NCI-H187 (cell line): ENCODE results near the gene CTXND1.

Source experiments
- DNase-seq, 2 experiments: peaks; one replicate each; lab custom pipeline; 2025; lab: John Stamatoyannopoulos, UW

CTXND1 gene

DNA sequence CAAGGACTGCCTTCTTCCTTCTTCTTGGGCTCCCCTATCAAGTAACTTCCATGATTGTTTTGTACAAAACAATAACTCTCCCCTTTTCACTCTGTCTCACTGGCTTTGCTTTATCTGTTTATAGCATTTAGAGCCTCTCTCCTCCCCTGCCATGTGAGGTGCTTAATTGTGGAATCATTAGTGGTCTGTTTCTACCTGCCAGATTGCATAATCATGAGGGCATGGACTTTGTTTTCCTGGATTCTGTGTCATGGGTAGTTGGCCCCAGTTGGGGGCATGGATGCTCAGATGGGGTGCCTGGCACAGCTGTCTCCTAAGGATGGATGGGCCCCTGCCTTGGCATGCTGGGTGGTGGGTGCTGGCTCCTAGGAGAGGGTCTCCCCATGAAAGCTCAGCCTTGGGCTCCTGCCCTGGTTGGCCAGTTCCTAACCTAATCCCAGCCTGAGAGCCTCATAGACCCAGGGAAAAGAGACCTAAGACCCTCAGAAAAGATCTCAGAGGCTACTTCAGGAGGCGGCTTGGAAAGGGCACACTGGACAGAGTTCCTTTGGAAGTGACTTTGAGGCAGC, 8.0 kb upstream of the CTXND1 start:
- DNase-seq, result no peak

DNA sequence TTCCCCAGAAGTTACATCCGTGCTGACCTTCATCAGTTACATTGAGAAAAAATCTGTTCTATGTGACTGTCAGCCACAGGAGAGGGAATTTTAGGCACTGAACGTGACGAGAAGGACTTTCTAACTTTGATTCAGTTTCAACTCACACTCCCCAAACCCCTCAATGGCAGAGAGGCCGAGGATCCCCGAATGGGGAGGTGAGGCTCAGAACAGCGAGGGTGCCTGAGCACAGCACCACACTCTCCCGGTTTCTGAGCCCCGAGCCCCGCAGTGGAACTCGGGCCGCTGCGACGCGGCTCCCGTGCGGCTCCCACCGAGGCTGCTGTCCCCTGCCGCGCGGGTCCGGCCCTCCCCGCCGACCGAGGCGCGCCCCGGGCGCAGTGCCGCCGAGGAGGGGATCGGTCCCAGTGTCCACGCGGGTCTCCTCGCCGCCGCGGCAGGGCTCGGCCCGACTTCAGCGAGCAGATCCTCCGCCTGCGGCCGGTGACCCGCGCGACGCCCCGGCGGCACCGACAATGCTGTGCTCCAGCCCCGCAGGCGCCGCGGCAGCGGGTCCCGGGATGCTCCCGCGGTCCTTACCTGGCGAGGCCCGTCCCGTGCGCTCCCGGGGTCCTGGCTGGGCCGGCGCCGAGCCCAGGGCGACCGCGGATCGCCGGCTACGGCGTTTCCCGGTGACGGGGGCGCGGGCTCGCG, 439 bp downstream of the CTXND1 start:
- no peak for DNase-seq

DNA sequence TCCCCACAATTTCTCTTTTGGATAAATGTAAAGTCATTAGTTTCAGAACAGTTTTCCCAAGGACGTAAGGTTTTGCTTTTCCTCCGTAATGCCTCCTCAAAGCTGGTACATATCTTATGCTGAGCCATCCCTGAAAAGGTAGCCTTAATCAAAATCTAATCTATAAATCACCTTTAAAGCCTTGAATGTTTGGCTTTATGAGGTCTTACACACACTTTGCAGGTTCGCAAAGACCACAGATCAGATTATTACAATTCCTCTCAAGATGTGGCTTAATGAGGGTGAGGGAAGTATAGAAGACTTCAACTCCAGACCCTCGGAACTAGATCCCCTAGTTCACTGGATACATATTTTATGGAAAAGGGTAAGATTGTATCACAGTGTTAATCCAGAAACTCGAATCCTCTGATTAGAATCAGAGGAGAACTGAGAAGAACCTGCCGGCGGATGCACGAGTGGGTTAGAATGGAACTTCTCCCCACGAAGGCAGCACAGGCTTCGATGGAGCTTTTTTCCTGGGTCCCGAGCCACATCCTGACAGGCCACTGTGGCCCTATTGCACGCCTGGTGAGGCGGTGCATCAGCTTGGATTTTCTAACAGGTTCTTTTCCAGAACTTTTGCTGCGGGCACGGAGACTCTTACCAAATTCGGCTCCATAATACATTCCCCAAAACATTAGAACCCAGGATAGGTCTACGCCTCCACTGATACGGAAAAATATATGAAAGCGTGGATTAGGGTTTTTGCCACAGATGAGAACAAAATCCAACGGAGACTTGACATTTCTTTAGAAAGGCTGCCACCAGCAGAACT, 1.2 kb downstream of the CTXND1 start:
- no peak for DNase-seq

DNA sequence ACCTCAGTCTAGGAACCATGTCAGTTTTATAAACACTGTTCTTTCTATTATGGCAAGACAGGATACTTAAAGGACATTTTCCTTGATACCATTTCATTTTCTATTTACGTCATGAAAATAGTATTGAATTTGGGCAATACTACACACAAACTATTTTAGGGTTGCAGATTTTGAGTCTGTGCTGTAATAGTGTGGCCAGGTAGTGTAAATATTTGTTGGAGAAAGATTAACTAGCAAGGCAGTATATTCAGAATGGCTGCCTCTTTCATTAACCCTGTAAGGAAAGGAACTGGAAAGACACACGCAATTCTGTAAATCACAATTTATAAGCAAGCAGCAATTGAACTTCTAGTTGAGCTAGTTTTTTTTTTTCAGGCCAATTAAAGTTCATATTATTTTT, 2.0 kb downstream of the CTXND1 start:
- DNase-seq, result no peak

DNA sequence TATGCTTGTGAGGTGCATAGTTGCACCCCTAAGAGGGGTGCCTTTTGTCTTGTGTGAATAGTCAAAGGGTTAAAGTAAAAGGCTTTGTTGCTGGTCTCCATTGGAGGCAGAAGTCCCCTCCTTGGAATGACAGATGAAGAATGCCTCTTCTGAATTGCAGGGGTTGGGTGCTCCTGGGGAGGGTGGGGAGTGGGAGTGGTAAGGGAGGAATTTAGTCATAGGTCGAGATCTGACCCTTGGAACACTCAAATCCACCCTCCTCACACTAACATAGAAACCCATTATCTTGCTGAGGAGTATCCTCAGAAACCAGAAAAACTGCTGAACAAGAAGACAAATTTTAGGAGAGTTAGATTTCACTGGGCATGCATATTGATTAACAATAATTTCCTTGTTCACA, 4.7 kb downstream of the CTXND1 start:
- no peak for DNase-seq

DNA sequence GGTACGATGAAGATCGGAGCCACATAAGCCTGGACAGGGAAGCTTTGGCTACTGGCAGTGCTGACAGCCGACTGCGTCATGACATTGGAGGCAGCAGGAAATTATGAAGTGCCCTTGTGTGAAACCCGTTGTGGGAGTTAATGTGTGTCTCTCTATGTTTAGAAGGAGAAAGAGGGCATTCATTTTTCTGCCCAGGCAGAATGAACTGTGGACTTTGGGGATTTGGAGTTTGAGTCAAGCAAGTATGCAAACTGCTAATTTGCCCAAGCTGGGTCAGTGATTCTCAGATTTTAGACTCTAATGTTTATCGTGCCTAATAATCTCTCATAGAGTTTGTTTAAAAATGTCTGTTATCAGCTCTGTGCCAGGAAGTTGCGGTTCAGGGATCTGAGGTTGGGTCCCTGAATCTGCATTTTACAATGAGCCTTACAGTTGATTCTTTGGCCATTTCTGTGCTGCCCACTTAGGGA, 5.6 kb downstream of the CTXND1 start:
- DNase-seq, result no peak

DNA sequence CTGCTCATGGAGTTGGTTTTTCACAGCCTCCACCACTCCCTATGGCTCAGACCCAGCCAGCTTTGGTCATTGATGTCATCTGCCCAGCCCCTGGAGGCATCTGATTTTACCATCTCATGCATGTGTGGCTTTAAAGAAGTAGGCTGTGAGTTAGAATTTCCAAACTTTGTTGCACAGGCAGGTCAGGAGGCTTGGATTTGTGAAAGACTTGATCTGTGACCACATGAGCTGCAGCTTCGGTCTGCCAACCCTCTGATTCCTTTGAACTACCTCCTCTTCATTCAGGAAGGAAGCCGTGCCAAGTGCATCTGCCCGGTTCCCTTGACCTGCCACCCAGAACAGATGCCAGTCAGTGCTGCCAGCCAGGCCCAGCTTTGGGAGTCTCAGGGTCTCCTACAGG, 9.2 kb downstream of the CTXND1 start:
- no peak for DNase-seq

DNA sequence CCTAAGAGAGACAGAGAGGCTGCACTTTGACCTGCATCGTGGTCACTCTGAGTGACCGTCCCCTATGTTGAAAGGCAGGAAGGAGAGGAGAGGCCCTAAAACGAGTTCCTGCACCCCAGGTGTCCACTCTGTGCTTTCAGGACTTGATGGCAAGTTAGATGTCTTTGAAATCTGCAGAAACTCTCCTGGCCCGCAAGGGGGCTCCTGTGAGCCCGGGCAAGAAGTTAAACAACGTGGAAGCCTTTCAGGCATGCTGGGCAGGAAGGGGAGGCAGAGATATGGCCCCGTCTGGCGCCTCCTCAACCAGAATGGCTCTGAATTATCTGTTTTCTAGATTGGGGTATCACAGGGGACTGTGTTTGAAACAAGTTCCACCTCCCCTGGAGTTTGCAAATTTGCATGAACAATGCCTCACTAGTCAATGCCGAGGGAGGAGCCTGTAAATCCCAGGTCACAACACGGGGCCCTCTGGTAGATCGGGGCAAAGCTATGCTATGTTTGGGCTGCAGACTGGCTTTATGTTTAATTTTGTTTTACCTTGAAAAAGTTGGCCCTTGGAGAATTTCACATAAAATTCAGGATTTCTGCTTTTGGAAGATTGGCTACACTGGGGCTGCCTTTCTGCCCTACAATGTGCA, 9.8 kb downstream of the CTXND1 start:
- no peak for DNase-seq

DNA sequence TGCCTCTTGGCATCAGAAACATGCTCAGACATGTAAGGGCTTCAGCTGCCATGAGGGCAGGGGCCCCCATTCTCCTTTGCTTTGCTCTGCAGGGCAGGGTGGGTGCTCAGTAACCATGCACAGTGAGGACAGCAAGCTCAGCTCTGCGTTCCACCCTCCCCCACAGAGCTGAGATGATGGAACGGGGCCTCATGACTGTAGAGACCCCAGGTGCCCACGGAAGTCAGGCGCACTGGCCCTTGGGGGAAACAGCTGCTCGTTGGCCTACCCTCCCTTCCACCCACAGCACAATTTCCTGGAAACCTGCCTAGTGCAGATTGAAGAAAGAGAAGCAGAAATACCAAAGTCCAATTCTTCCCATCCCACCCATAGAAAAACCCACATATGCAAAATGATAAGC, 10.5 kb downstream of the CTXND1 start:
- DNase-seq, result no peak

DNA sequence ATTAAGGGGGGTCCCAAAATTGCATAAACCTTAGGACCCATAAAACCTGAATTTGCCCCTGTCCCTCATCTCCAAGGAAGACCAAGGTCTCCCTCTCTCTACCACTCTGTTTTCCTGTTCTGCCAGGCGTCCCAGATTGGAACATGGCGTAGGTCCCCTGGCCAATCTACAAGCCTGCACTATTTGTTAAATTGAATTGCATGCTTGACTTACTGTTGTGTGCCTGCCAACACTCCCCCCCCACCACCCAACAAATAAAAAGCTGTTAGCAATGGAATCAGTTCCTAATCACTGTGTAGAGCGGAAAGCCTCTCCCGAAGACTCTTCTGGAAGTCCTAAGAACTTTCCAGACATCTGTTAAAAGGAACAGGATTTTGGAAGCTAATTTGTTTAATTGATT, 11.7 kb downstream of the CTXND1 start:
- DNase-seq, result no peak

DNA sequence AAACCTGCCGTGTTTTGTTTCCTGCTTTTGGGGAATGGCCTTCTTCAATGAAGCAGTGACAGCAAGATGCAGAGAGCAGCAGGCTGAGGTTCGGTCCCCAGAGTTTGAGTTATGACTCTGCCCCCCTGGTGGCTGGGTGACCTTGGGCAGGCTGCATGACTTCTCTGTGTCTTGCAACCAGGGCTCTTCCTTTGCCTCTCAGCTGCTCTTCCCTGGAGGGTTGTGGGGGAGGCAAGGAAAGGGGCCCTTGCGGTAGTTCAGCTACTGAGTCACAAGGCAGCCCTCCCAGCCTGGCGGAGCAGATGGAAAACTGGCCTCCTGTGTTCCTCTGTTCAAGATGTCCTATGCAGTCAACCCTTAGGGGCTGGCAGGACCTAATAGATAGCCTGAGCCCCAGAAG, 17.1 kb downstream of the CTXND1 start:
- no peak for DNase-seq

DNA sequence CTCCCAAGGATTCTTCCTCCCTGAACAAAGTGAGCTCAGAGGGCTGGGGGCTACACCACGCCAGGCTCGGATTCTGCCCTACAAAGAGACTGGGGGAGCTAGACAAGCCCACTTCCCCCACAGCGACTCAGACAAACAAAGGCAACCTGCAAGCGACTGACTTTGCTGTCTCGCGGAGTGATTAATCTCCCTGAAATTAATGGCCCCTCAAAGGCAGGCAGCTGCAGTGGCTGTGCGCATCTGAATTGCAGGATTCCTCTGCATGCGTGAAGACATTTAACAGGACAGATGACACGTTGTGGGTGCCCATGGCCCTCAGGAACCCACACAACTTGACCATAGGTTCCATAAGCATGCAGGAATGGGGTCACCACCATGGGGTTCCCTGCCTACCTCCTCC, 18.4 kb downstream of the CTXND1 start:
- DNase-seq, result no peak

DNA sequence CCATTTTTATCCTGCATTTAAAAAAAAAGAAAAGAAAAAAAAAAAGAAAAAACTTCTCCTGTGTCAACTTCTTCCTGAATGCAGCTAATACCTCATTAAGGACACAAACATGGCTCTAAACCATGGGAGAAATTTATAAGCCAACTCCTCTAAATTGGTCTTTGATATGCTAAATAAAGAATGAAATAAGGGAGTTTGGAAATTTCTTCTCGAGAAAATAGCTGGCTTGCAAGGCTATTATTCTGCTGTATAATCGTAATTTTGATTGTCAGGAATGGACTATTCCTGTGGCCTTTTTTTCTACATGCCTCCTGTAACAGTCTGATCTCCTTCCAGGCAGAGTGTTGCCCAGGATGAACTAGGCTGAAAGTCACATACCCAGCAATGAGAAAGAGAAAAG, 20.6 kb downstream of the CTXND1 start:
- no peak for DNase-seq

DNA sequence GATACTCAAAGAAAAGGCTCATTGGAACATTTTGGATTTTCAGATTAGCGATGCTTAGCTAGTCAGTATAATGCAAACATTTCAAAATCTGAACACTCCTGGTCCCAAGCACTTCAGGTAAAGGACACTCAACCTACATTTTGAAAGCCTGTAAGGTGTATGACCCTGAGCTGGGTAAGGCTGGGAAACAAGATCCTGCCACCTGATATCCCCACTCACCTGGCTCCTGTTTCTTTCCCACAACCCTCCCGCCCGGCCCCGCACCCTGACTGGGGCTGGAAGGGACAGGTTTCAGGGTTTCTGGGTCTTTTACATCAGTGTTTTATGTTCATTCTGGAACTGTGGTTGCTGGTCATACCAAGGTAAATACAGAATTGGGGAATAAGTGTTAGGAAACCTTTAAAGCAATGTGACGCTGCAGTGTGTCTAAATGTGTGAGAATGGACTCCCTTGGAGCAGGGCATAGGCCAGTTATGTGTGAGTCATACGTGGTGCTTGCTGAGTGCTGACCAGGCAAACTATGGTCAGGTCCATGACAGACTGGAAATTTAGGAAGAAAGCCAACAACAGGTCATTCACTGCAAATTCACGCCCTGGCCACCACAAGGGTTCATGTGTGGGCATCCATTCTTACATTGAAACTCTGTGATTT, 22.9 kb downstream of the CTXND1 start:
- no peak for DNase-seq

DNA sequence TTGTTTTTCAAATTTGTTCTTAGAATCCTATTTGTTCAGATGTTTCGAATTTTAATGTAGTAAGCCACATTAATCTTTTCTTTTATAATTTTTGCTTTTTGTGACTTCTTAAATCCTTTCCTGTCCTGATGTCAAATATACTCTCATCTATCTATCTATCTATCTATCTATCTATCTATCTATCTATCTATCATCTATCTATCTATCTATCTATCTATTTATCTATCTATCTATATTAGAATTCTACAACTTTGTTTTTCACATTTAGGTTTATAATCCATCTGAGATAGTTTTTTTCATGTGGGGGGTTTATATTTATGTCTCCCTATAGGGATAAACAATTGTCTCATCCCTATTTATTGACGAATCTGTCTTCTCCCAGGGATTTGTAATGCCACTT, 32.1 kb downstream of the CTXND1 start:
- no peak for DNase-seq

DNA sequence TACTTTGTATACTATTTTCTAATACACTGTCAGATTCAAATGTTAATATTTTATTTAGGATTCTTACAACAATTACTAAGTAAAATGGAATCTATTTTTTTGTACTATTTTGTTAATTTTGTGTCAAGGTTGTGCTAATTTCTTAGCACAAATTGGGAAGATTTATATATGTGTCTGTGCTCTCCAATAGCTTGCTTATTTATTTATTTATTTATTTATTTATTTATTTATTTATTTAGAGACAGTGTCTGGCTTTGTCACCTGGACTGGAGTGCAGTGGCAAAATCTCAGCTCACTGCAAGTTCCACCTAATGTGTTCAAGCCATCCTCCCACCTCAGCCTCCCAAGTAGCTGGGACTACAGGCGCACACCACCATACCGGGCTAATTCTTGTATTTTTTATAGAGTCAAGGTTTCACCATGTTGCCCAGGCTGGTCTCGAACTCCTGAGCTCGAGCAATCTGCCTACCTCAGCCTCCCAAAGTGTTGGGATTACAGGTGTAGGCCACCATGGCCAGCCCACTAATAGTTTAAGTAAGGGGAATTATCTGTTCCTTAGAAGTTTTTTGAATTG, 34.6 kb downstream of the CTXND1 start:
- no peak for DNase-seq

DNA sequence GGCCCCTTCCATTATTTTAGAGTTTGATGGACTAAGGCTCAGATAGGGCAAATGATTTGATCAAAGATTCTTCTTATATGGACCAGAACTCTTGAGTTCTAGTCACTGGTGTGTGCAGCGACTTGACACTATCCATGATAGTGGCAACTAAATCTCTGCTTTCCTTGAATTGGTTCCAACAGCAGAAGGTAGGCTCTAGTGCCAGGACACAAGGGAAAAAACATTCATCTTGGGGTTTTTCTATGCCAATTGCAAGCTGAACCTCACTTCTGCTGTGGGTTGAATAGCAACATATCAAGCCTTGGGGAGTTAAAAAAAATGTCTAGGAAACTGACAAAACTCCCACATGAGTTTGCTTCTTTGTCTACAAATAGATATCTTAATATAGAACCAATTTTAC, 35.1 kb downstream of the CTXND1 start:
- no peak for DNase-seq

DNA sequence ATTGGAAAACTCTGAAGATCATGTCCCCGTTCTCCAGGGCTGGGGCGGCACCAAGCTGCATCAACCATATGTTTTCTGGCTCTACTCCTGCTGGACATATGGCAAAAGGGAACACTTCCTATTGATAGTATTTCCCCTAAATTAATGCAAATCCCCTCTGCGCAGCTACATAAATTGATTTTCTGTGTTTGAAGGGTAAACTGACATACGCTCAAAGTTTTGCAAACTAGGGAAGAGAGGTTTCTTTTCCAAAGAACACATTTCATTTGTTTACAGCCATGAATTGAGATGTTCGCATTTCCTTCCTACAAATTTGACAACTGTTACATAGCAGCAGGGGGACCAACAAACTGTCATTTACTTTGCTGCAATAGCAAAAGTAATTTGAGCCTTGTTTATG, 35.9 kb downstream of the CTXND1 start:
- no peak for DNase-seq

DNA sequence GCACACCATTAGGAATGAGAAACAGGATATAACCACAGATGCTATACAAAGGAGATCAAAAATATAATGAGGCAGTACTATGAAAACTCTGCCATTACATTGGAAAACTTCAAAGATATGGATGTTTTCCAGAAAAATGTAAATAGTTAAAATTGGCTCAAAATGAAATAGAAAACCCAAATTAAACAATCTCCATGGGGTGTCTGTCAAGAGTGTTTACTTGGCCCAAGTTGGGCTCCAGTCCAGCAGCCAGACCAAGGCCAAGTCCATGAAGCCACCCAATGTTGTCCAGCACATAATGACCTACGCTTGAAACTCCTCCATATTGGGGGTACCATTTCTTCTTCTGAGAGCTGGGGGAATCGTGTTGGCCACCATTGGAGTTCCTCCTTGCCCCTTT, 37.1 kb downstream of the CTXND1 start:
- DNase-seq, result no peak

DNA sequence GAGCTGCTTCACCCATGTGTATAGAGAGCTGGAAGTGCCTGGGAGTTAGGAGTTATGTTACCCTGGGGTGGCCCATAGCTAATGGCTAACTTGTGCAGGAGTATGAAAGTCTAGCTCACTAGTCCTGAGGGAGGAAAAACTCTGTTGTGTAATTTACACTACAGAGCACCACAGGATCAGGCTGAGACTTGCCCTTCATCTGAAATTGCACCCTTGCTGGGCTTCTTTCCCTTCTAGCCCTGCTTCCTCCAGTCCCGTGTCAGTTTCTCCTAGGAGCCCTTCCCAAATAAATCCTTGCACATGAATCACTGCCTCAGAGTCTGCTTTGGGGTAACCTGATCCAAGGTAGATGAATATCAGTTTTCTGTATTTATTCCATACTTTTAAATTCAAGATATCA, 40.0 kb downstream of the CTXND1 start:
- no peak for DNase-seq

DNA sequence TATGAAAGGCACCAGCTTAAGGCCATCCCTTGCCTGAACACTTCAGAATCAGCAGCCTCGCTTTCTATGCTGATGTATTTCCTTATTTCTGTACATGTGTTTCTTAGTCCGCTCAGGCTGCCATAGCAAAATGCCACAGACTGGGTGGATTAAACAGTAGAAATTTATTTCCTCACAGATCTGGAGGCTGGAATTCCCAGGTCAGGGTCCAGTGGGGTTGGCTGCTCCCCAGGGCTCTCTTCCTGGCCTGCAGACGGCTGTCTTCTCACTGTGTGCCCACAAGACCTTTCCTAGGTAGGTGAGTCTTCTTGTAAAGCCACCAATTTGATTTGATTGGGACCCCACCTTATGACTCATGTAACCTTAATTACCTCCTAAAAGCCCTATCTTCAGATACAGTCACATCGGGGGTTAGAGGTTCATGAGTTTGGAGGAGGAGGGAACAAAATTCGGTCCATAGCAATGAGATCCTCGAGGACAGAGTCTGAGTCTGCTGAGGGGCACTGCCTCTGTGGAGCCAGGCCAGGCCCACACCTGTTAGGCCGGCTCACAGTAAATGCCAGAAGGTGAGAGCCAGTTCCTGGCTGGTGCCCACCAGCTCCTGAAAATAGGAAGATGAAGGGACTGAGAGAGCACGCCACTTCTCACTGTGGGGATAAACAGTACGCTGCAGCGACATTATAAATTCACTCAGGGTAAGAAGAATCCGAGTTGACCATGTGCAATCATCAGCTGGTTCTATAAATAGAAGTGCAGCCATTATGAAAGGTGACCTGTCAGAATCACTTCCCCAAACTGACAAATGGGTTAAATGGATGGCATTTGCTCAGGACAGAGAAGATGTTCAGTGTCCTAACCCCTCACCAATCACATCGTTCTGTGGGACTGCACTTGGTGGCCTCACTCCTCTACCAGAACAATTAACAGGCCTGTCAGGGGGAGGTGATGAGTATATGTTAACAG, 41.1 kb downstream of the CTXND1 start:
- DNase-seq, result no peak
